NCI-H2227 (cell line): ENCODE data around the gene NLK.
"Not testable (repeated sequence)": the region's sequence is repeated elsewhere in the genome, so short reads cannot be mapped to it uniquely, and the experiment has no call there.

Experiments
- DNase-seq: peaks from one replicate; lab custom pipeline; 2025; ENCODE audit not compliant: unreplicated experiment; lab: John Stamatoyannopoulos, UW

NLK gene

GRCh38 chr17:28071891-28072606 is 29.6 kb downstream of the NLK start:
- DNase-seq: no peak

- DNase-seq: no peak
Observed at GRCh38 chr17:28072936-28073533, 30.6 kb downstream of the NLK start.

GRCh38 chr17:28074010-28074409 is 31.5 kb downstream of the NLK start:
- DNase-seq: no peak

GRCh38 chr17:28076144-28076543 is 33.7 kb downstream of the NLK start:
- no peak for DNase-seq

GRCh38 chr17:28077140-28077539 is 34.7 kb downstream of the NLK start:
- DNase-seq: not testable (repeated sequence)

- no peak for DNase-seq
Observed at GRCh38 chr17:28078341-28079229, 36.1 kb downstream of the NLK start.

- no peak for DNase-seq
Observed at GRCh38 chr17:28081467-28081866, 39.0 kb downstream of the NLK start.

GRCh38 chr17:28085766-28086165 is 43.3 kb downstream of the NLK start:
- DNase-seq: no peak

GRCh38 chr17:28086519-28086918 is 44.0 kb downstream of the NLK start:
- no peak for DNase-seq

- no peak for DNase-seq
Observed at GRCh38 chr17:28087743-28088142, 45.3 kb downstream of the NLK start.

GRCh38 chr17:28090551-28090950 is 48.1 kb downstream of the NLK start:
- DNase-seq: no peak

- DNase-seq: no peak
Observed at GRCh38 chr17:28092088-28092487, 49.6 kb downstream of the NLK start.

GRCh38 chr17:28093999-28094716 is 51.7 kb downstream of the NLK start:
- no peak for DNase-seq

GRCh38 chr17:28096756-28097155 is 54.3 kb downstream of the NLK start:
- DNase-seq: no peak

- no peak for DNase-seq
Observed at GRCh38 chr17:28097254-28097653, 54.8 kb downstream of the NLK start.

- DNase-seq: no peak
Observed at GRCh38 chr17:28097901-28098300, 55.4 kb downstream of the NLK start.

GRCh38 chr17:28098591-28098990 is 56.1 kb downstream of the NLK start:
- not testable (repeated sequence) for DNase-seq

GRCh38 chr17:28100251-28100650 is 57.8 kb downstream of the NLK start:
- DNase-seq: no peak

- no peak for DNase-seq
Observed at GRCh38 chr17:28100936-28101335, 58.5 kb downstream of the NLK start.

GRCh38 chr17:28101919-28102318 is 59.4 kb downstream of the NLK start:
- no peak for DNase-seq

GRCh38 chr17:28105501-28105900 is 63.0 kb downstream of the NLK start:
- no peak for DNase-seq
